ENCODE measurements around the gene SMAD6.

Gene SMAD6

DNA sequence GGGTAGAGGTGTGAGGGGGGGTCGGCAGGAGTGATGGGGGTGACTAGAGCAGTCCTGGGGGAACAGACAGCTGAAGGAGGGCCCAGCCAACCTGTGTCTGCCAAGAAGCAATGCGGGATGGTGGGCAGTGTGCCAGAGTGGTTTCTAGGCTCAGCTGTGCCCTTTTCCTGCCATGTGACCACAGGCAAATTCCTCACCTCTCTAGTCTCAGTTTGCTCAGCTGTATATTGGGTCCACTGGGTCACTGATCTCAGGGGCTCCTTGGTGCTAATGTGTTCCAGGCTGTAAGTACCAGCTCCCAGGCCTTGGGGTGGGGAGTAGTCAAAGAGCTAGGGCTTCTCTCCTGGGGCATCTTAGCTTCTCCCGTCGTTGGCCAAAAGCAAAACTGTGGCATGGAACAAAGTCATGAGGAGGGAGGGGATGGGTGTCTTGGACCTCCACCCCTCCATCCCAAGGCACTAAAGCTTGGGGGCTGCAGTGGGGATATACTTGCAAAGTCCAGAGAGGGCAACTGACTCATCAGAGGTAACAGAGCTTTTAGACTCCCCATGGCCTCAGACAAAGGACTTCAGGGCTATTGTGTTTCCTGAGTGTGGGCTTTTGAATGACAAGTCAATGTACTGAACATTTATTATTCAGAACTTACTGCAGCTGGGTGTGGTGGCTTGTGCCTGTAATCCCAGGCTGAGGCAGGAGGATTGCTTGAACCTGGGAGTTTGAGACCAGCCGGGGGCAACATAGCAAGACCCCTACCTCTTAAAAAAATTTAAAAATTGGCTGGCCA is 20.9 kb downstream of the SMAD6 start:
- DNase-seq = no peak

DNA sequence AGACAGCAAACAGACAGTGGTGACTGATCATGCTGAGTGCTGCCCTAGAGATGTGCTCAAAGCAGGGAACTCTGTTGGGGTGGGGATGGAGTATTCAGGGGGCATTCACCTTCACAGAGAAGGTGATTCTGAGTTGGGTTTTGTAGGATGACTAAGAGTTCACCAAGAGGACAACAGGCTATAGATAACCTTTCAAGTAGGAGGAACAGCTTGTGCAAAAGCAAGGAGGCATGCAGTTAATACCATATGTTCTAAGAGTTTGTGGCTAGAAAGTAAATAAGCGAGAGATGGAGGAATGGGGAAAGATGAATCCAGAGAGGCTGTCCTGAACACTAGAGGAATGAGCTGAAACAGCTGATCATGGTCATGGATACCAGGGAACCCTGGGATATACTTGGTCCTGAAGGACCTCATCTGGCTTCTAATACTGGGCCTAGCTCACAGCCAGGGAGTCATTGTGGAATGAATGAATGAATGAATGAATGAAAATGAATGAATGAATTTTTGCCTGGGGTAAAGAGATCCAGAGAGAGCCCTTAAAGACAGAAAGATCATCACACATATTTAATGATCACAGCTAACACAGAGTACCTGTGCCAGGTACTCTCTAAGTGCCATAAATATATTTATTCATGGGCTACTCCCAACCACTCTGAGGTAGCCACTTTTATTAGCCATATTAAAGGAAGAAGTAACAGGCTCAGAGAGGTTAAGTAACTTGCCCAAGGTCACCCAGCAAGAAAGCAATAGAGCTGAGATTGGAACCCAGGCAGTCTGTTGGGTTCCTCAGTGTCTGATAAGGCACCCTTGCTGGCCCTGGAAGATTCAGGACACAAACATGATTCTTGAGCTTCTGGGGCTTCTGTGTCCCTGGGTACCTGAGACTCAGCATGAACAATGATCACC is 22.0 kb downstream of the SMAD6 start:
- DNase-seq = no peak

DNA sequence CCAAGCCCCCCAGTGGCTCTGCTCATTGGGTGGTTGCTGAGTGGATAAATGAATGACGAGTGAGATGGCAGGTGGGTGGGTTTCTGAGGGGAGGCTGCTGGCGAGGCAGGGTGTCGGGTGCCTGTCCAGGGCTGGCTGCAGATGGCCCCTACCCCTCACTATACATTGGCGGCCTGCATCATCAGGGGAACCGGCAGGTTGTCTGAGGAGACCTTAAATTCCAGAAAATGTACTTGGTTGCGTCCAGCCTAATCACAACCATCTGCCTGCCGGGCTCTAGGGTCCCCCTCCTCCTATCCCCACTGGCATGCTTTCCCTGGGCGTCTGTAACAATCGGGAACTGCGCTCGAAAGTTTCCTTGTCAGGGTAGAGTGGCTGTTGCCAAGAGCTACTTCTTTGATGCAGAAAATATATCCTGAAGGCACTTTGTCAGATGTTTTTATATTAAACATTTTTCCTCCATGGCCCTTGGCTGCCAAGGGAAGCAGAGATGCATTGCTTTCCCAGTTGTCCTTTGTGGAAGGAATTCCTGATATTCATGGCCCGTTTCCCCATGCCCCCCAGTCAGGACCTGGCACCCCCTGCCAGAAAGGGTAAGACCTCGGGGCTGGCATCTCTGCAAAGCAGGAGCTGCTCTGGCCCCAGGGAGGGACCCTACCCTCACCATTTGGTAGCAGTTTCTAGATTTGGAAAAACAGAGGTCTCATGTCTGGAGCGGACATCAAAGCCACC is 22.9 kb downstream of the SMAD6 start:
- DNase-seq = no peak

DNA sequence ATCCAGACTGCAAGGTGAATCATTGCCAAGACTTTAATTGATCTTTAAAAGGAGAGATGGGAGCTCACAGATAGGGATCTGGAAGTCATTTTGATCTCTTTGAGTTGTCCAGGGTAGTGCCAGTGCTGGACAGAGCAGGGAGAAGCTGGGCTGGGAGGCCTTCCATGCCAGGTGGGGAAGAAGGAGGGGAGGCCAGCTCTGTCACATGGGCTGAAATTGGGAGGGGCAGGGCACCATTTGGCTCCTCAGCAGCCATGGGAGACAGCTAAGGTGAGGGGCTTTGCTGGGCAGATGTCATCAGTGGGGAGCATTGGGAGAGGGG is 23.4 kb downstream of the SMAD6 start:
- DNase-seq = no peak

DNA sequence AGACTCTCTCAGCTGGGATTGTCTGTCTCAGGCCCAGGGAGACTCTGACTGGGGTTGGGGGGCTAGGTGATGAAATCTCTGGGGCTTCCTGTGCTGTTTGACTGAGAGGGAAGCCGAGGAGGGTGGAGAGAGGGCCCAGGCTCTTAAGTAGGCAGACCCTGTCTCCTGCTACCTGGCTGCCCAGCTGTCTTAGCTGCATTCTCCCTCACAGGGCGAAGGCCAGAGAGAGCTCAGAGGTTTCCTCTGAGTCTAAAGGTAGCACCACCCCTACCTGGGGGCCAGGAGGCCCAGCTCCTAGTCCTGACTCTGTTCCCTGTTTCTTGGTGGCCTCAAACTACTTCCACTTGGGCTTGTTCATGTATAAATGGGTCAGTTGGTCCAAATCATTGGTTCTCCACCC is 24.4 kb downstream of the SMAD6 start:
- DNase-seq = no peak

DNA sequence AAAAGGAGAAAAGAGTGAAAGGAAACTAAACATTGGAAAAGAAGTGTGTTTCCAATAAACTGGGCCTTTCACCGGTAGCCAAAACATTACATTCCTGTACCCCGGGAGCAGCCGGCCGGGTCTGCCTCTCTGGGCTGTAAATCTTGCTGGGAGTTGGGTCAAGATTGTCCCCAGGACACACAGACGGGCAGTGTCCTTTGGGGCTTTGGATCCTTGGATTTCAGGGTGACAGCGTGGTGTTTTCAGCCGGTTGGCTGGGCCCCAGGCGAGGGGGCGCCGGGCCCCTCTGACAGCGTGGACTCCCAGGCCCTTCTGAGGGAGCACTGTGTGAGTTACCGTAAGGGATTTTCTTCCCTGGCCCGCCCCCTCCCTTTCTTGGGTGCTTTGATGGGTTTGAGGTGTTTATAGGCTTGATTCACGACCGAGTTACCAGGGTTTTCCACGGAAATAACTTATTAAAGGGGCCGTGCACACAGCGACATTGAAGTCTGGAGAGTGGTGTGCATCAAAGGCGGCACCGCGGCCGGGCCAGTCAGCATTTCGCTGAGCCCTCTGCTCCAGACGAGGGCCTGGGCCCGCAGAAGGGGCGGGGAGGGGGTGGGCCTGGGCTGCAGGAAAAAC is 27.4 kb downstream of the SMAD6 start:
- DNase-seq = no peak

DNA sequence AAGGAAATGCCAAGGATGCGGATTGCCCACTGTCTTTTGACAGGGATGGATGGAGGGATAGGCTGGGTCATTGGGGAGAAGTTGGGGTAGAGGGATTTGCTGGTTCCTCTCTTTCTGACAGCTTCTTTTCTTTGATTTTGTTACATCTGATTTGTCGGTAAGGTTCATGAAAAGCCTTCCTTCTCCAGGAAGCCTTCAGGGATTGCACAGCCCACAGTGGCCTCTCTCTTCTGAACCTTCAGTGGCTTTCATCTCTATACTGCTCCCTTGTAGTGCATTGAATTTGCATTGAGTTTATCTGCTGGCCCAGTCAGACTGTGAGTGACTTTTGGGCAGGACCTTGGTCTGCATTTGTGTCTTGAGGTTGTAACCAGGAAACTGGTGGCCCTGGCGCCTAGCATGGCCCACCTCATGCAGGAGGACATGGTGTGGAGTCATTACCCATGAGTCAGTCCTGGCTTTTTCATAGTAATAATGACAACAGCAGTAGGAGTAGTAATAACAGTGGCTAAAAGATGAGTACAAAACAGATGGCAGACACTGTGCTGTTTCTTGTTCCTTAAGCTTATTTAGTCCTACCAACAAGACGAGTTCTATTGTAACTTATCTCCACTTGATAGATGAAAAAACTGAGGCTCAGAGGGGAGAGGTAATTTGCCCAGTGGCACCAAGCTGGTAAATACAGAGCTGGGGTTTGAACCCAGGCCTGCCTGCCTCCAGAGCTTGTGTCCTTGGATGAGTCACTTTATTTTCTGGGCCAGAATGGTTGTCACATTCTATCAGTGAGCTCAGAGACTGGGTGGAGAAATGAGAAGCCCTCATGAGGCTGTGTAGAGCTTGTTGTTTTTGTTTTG is 28.4 kb downstream of the SMAD6 start:
- no peak for DNase-seq

DNA sequence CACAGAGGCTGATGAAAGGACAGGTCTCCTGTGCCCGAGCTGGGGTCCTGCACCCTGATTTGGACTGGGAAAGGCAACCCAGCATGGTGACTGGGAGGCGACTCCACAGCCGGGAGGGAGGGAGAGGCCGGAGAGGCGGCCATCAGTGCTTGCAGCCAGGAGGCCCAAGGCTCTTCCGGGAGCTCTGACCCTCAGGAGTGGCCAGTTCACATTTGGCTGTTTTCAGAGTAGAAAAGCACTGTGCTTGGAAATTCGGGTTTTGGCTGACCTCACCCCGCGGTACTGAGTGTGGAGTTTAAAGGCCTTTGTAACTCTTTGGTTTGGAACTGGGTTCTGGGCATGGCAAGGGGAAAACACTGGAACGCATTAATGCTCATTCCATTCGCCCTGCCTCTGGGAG is 31.9 kb downstream of the SMAD6 start:
- no peak for DNase-seq

DNA sequence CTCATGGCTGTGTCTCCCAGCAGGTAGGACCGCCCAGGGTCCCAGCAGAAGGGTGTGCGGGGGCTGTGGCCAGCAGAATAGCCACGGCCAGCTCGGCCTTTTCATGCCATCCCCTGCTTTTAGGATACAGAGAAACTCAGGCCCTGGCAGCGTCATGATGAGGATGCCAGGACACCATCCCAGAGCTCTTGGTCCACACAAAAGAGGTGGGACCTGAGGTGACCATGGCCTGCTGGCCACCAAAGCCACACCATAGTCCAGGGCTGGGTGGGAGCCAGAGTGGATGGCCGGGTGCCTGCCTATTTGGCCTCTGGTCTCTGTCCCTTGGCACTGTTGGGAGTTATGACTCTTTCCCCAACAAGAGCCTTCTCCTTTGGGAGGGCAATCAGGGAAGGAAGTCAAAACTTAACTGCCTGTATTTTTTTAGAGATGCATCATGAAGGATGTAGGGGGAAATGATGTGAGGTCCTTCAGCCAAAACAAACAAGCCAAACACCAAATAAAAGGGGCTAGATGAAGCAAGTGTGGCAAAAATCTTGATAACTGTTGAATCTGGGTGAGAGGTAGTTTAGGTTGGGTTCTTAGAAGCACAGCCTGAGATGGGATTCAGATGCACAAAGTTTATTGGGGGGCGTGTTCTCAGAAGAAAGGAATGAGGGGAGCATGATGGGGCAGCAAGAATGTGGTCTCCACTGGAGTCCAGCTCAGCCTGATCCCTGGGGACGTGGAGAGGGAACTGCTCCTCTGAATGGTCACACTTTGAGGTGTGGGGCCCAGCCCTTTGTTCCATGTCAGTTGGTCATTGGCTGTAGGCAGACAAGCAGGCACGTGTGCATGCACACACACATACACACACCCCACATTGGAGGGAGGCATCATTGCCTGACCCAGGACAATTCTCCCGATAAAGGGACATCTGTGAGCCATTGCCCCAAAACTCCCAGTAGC is 33.2 kb downstream of the SMAD6 start:
- no peak for DNase-seq

DNA sequence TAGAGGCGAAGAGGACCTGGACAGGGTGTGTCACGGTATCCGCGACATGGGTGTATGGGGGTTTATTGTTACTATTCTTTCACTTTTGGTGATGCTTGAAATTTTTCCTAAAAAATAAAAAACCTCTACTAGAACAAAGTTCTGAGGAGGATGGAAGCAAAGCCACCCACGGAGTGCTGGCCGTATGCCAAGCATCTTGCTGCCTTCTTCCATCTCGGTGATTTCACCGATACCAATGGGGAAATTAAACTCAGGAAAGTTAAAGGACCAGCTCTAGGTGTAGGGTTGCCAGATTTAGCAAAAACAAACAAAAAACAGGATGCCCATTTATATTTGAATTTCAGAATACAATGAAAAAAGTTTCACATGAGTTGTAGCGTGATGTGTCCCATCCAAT is 33.9 kb downstream of the SMAD6 start:
- DNase-seq = no peak

DNA sequence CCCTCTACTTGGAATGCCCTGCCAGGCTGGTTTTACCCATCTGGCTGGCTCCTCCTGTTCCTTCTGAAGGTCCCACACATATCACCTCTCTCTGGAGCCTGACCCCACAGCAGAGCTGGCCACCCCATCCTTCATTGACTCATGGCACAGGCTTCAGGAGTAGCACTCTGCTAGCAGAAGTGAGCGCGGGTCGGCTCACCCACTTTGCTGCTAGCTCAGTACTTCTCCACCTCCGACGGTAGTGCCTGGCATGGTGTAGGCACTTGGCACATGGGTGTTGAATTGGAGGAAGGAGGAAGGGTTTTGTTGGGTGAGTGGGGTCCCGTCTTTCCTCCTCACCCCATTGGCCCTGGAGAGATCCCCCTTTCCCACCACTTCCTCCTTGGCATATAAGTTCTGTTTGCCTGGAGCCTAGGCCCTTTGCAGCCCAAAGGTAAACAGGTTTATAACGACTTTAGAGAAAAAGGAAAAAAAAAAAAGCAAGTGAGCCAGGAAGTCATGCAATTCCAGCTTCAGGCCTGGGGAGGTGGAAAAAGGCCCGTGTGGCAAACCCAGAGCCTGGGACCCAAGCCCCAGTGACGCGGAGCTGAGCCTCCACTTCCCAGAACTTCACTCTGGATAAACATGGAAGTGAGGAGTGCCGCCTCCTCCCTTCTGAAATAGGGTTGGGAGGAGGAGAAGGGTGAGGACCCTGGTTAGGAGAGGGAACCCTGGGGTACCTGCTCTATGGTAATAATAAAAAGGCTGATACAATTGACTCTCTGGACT is 35.4 kb downstream of the SMAD6 start:
- no peak for DNase-seq

DNA sequence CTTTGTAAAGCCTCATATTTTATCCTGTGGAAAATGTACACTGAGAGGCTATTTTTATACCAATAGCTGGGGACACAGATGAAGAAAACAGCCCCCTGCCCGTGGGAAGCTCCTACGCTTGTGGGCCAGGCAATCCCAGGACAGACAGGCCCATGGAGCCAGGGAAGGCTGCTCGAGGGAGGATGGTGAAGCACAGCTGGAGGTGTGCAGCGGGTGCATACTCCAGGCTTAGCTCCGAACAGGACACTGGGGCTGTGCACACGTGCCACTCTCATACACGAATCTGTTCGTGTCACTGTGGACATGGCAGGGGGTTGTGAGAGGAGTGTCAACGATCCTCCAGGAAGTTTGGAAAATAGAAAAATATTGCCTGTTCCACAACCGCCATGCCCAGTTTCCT is 36.1 kb downstream of the SMAD6 start:
- DNase-seq = no peak

DNA sequence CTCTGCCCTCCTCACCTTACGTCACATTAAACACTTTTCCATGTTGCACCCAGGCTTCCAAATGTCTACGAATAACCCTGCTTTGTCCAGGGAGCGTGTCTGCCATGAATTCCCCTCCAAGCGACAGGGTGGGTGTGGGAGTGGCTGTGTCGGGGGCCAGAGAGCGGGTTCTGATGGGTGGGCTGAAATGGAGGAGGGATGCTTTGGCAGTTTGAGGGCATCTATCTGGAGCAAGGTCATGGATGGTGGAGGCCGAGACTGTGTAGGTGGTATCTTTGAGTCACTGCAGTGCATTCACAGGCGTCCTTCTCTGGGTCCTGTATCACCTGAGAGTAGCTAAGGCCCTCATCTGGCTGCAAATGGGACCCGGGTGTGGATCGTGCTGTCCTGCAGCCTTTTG is 36.6 kb downstream of the SMAD6 start:
- DNase-seq = no peak

DNA sequence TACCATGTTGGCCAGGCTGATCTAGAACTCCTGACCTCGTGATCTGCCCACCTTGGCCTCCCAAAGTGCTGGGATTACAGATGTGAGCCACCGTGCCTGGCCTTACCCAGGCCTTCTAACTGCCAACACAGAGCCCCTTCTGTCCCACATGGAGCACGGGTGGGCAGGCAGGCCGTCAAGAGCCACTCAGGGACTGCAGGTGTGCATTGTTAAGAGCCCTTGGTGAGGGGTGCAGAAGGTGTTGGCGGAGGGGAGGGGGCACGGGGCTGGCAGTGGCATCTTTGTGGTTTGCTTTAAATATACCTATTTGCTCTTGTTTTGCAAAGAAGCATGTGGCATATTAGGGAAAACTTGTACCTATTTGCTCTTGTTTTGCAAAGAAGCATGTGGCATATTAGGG is 37.3 kb downstream of the SMAD6 start:
- no peak for DNase-seq

DNA sequence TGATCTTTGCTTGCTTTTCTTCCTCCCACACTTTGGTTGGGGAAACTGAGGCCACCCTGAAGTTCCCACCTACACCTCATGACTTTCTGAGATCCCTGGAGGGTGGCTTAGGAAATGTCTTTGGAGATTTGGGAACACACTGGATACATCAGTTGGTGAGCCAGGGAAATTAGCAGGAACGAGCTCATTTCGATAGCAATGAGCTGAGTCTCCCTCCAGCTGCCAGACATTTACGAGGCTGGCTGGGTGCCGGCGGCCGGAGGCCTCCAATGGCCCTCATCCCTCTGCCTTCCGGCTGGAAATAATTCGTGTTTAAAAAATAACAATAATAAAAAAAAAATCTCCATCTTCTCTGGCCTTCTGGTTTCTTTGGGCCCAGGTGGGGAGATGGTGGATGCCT is 38.8 kb downstream of the SMAD6 start:
- no peak for DNase-seq

DNA sequence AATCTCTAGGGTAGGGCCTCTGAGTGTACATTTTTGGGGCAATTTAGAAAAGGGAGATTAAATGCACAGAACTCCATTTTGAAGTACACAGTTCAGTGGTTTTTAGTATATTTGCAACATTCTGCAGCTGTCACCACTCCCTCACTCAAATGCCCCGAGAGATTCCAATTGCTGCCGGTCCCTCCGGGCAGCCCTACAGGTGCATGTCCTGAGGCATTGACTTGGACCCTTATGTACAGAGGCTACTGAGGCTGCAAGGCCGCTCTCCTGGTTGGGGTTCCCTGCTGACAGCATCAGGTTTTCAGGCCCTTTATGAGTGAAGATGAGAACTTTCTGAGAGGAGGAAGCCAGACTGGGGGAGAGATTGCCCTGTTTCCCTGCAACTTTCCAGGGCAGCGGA is 39.6 kb downstream of the SMAD6 start:
- no peak for DNase-seq

DNA sequence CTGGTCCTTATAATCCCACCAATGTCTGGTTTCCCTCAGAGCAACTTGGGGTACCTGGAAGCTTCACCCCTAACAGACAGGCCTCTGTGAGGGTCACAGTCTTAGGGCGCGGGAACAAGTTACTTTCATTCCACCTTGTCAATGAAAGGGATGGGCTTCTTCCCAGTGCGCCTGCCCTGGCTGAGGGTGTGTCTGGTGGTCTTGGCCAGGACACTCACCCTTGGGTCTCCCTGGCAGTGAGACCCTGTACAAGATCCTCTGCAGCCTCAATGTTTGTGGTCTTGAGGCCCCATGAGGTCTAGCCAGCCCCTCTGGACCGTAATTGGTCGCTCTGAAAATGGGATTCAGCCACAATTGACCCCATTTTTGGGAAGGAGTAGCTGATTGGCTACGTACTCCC is 40.2 kb downstream of the SMAD6 start:
- no peak for DNase-seq

DNA sequence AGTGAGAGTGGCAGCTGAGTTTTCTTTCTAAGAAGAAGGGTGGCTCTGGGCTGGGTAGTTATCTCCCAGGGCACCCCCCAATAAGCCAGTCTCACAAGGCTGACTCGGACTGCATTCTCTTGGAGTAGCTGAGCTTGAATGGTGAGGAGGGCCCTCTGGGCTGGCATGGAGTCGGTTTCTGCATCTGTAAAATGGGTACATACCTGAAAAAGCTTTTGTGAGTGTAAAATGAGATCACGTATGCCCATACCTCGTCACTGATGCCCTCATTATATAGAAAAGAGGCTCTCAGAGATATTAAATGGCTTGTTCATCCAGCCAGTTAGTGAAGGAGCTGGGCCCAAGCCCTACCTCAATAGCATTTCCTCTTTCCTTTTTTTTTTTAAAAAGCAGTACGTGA is 41.2 kb downstream of the SMAD6 start:
- DNase-seq = no peak

DNA sequence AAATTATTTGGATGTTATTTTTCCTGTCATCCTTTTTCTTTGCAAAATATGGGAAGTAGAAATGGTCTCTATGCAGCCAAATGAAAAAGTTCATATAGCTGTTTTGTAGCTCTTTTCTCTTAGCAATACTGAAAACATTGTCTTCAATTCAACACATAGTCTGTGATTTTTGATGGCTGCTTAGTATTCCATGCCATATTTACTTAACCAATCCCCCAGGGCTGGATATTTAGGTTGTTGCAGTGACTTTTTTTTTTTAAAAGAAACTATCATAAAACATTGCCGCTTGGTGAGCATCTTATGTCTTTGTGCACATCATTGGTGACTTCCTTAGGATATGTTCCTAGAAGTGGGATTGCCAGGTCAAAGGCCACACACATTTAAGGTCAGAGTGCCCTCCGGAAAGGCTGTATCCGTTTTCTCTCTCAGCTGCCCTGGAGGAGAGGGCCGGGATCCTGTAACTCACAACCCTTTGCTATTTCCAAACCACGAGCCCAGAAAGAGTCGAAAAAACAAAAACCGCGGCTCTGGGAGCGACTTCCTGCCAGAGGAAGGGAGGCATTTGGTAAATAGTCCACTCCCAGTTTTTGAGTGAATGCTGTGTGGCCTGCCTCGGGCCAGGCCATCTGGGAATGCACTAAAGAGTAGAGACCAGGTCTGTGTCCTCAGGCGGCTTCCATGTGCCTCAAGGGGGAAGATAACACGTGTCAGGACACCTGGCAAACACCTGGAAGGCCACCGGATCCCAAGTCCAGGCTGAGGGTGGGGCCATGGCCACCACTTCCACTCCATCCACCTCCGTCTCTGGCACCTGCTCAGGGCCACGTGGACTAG is 41.9 kb downstream of the SMAD6 start:
- DNase-seq = no peak
